Panc1 (cell line): ENCODE data around the gene COPB1. TPM values are rescaled to one million over a fixed set of nuclear protein-coding genes. Genes with fewer than 3 reads are reported as not detected.

Experiments used
- ATAC-seq: fragments of 200-7000 bp; cut with Tn5 transposase; 2 replicates; pipeline ENCODE4 v1.9.1; 2020; ENCODE audit warnings: mild to moderate bottlenecking, moderate library complexity
- BruUV-seq: library from RNA; stranded (reverse); fragments of 400-500 nt; replicated peaks from 2 replicates; lab custom pipeline; 2021; lab: Mats Ljungman, UMichigan
- CTCF ChIA-PET: fragments of 300-600 bp; sonication (Branson Sonifier 250); formaldehyde crosslinking; loops from one replicate; lab custom pipeline; 2022; ENCODE audit warnings: antibody characterized with exemption; lab: Charles Lee
- POLR2A ChIA-PET: fragments of 300-600 bp; sonication (Branson Sonifier 250); formaldehyde crosslinking; loops from one replicate; lab custom pipeline; 2022; ENCODE audit warnings: antibody characterized with exemption; lab: Charles Lee
- DNase-seq: peaks from one replicate; pipeline ENCODE4 v3.0.0-alpha.2; 2010; ENCODE audit warnings: low read depth, low spot score
- H3K27ac ChIP-seq: 2 replicates; pipeline ENCODE4 v1.5.1; 2011; ENCODE audit warnings: mild to moderate bottlenecking, low read length, inconsistent platforms
- H3K27me3 ChIP-seq: fragments of 200-500 bp; sonication (Bioruptor generic); 2 replicates; pipeline ENCODE4 v1.6.0; 2014; ENCODE audit warnings: low read length, inconsistent platforms; ENCODE audit not compliant: control insufficient read depth, insufficient read depth
- H3K36me3 ChIP-seq: fragments of 200-500 bp; sonication (Bioruptor generic); 2 replicates; pipeline ENCODE4 v1.5.1; 2014; ENCODE audit warnings: inconsistent platforms, mild to moderate bottlenecking, low read length, moderate library complexity; ENCODE audit not compliant: control insufficient read depth, insufficient read depth
- H3K4me1 ChIP-seq: 2 replicates; pipeline ENCODE4 v1.5.1; 2011; ENCODE audit warnings: inconsistent platforms, mild to moderate bottlenecking, low read length, moderate library complexity; ENCODE audit not compliant: control insufficient read depth, insufficient read depth
- H3K4me3 ChIP-seq, 2 experiments: 2 replicates each; pipeline ENCODE4 v1.5.1; 2011 to 2012; ENCODE audit warnings: low read depth in 2 of 2, low read length in 2 of 2, mild to moderate bottlenecking in 2 of 2, inconsistent platforms in 1 of 2, moderate library complexity in 1 of 2
- H3K9me3 ChIP-seq: fragments of 200-500 bp; sonication (Bioruptor generic); 2 replicates; pipeline ENCODE4 v1.5.1; 2014; ENCODE audit warnings: low read depth, mild to moderate bottlenecking, inconsistent platforms, low read length, moderate library complexity; ENCODE audit not compliant: control insufficient read depth, insufficient read depth
- POLR2AphosphoS5 ChIP-seq: IDR thresholded peaks from 2 replicates; pipeline ENCODE4 v1.6.1; 2012; ENCODE audit warnings: mild to moderate bottlenecking, low read depth, low read length, moderate library complexity
- SIN3A ChIP-seq: IDR thresholded peaks from 2 replicates; pipeline ENCODE4 v1.6.1; 2012; ENCODE audit warnings: low read depth, mild to moderate bottlenecking, low read length, moderate library complexity, borderline replicate concordance; ENCODE audit not compliant: insufficient read depth
- TCF7L2 ChIP-seq: IDR thresholded peaks from 2 replicates; pipeline ENCODE4 v1.6.1; 2011; ENCODE audit warnings: mild to moderate bottlenecking, low read depth, low read length, inconsistent platforms
- in situ Hi-C: cut with HindIII; loops from 2 replicates; pipeline ENCODE4 v1.10.0; 2016; ENCODE audit warnings: low sequenced_read_pairs, low pct_unique_long_range_greater_than_20kb
- intact Hi-C: fragments of 100-400 bp; cut with micrococcal nuclease; formaldehyde crosslinking; loops from one replicate; pipeline ENCODE4 v1.10.0; 2022; ENCODE audit not compliant: unreplicated experiment
- total RNA-seq: library from RNA; stranded (reverse); gene quantifications from one replicate; pipeline ENCODE4 v1.2.1, GENCODE V29; 2021; ENCODE audit not compliant: unreplicated experiment
- TF ChIP-seq, protein P1 (sequence below): fragments of 450-650 bp; IDR thresholded peaks from 2 replicates; pipeline ENCODE4 v1.5.1; 2017; ENCODE audit warnings: mild to moderate bottlenecking
- TF ChIP-seq, protein P2 (sequence below), 2 experiments: IDR thresholded peaks; 2 replicates each; pipeline ENCODE4 v1.6.1; 2011 to 2012; ENCODE audit warnings: low read depth in 2 of 2, control low read depth in 1 of 2, low read length in 1 of 2, mild to moderate bottlenecking in 1 of 2, moderate library complexity in 1 of 2; ENCODE audit not compliant: insufficient read depth in 1 of 2

The COPB1 gene
- total RNA-seq, 1 experiment from 2014 or later = 123 TPM

DNA sequence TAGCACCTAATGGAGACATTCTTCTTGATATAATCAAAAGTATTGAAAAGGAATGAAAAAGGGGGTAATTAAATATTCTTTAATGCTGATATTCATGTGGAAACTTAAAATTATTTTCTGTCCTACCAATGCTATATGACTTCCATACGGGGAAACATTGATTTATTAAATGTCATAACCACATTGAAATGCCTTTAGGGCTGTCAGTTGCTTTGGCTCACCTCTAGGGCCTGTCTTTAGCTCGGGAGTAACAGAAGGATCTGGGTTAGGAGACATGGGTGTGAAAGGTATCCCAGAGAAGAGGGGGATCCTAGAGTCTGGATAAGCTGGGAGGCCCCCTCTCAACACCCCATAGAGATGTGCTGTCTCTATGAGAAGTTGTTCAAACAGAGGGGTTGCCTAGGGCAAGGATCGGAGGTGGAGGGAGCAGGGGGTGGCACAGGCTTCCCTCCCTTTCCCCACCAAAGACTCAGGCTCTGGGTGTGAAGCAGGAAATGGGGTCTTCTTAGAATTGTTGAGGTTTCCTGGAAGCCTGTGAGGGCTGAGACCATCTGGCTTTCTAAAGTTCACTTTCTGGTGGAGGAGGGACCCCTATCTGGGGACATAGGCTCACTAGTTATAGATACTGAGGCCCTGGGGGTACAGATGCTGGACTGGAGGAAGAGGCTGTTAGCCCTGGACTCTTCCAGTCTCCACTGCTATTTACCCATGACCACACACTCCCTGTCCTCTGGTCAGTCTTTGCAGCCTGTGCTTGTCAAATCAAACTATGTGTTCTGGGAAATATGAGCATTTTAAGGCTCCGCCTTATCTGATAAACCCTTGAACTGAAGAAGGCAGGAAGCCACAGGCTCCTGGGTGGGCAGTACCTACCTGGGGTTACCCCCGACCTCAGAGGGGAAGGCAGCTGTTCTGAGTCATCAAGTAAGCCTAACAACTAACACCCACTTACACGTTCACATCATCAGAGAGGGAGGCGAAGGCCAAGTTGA, 84.8 kb downstream of the COPB1 start:
- no TSS peak for BruUV-seq
- Histone ChIP-seq H3K4me3 (no peak overlapping the region), H3K9me3 (no peaks in the 10 kb centered on the region), H3K4me1 (no peaks in the 10 kb centered on the region), H3K36me3 (no peaks in the 10 kb centered on the region), H3K27me3 (no peaks in the 10 kb centered on the region), H3K27ac (no peak overlapping the region)
- CTCF ChIA-PET = no interaction called here
- in situ Hi-C loops = no loop called here
- no peak for ATAC-seq
- intact Hi-C loops = no loop called here
- no peak for TF ChIP-seq TCF7L2
- no peak for DNase-seq
- POLR2A ChIA-PET = no interaction called here

DNA sequence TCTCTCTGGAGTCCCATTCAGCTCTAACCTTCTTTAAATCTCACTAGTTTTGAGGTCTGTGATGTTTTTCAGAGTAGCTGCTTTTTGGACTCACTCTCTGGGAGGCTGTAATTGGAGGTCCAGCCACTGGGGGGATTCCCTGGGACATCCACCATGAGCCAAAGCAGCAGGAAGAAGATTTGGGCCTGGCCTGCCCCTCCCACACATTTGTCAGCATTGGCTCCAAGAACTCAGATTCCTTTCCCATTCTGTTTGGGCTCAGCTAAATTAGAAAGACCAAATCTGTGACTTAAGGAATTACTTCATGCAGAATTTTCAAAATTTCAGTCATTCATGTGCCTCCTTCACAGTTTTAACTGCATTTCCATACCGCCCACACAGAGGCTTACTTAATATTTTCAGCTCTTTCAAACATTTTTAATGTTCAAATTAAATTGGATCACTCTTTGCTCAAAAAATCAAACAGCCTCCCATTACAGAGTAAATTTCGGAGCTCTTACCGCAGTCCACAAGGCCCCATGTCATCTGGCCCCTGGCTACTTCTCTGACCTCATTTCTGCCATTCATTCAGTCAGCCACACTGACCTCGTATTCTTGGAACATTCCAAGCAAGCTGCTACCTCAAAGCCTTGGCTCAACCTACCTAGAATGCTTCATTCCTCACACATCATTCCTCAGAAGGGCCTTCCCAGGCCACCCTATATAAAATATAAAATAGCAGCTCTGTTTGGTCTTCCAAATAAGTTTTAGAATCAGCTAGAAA, 86.1 kb downstream of the COPB1 start:
- Histone ChIP-seq H3K36me3 (no peaks in the 10 kb centered on the region), H3K4me3 (no peak overlapping the region), H3K4me1 (no peaks in the 10 kb centered on the region), H3K9me3 (no peaks in the 10 kb centered on the region), H3K27ac (no peak overlapping the region), H3K27me3 (no peaks in the 10 kb centered on the region)
- POLR2A ChIA-PET = no interaction called here
- ATAC-seq = no peak
- intact Hi-C loops = no loop called here
- no TSS peak for BruUV-seq
- DNase-seq = no peak
- TF ChIP-seq, protein P1, sequence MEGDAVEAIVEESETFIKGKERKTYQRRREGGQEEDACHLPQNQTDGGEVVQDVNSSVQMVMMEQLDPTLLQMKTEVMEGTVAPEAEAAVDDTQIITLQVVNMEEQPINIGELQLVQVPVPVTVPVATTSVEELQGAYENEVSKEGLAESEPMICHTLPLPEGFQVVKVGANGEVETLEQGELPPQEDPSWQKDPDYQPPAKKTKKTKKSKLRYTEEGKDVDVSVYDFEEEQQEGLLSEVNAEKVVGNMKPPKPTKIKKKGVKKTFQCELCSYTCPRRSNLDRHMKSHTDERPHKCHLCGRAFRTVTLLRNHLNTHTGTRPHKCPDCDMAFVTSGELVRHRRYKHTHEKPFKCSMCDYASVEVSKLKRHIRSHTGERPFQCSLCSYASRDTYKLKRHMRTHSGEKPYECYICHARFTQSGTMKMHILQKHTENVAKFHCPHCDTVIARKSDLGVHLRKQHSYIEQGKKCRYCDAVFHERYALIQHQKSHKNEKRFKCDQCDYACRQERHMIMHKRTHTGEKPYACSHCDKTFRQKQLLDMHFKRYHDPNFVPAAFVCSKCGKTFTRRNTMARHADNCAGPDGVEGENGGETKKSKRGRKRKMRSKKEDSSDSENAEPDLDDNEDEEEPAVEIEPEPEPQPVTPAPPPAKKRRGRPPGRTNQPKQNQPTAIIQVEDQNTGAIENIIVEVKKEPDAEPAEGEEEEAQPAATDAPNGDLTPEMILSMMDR = no peak
- no peak for TF ChIP-seq POLR2AphosphoS5
- no peak for TF ChIP-seq SIN3A
- TF ChIP-seq, protein P2, sequence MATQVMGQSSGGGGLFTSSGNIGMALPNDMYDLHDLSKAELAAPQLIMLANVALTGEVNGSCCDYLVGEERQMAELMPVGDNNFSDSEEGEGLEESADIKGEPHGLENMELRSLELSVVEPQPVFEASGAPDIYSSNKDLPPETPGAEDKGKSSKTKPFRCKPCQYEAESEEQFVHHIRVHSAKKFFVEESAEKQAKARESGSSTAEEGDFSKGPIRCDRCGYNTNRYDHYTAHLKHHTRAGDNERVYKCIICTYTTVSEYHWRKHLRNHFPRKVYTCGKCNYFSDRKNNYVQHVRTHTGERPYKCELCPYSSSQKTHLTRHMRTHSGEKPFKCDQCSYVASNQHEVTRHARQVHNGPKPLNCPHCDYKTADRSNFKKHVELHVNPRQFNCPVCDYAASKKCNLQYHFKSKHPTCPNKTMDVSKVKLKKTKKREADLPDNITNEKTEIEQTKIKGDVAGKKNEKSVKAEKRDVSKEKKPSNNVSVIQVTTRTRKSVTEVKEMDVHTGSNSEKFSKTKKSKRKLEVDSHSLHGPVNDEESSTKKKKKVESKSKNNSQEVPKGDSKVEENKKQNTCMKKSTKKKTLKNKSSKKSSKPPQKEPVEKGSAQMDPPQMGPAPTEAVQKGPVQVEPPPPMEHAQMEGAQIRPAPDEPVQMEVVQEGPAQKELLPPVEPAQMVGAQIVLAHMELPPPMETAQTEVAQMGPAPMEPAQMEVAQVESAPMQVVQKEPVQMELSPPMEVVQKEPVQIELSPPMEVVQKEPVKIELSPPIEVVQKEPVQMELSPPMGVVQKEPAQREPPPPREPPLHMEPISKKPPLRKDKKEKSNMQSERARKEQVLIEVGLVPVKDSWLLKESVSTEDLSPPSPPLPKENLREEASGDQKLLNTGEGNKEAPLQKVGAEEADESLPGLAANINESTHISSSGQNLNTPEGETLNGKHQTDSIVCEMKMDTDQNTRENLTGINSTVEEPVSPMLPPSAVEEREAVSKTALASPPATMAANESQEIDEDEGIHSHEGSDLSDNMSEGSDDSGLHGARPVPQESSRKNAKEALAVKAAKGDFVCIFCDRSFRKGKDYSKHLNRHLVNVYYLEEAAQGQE (IDR thresholded peaks at IDR 0.05; ENCODE audit: insufficient read depth in 1 of 2, low read depth in 2 of 2, low read length in 1 of 2) = no peak
- no peak for TF ChIP-seq TCF7L2
- CTCF ChIA-PET = interaction anchor here (0.5 kb wide), 1 partner anchor 18 kb away, joined by 3 read pairs; no protein-coding TSS in a partner anchor
- in situ Hi-C loops = no loop called here
